Measurements from ENCODE around the gene BCL2L1.

GRCh38 chr20:31695849-31696804 lies 26.5 kb downstream of the BCL2L1 start:
- TF ChIP-seq CTCF (IDR thresholded peaks at IDR 0.05) (no peak), EZH2phosphoT487 (IDR thresholded peaks at IDR 0.05; ENCODE audit: borderline replicate concordance, low read depth) (no peak), ELF1 (IDR thresholded peaks at IDR 0.05) (no peak), SIN3A (IDR thresholded peaks at IDR 0.05; ENCODE audit: borderline replicate concordance, low read depth, low read length) (no peak), JUND (IDR thresholded peaks at IDR 0.05) (peak; percentile 74), MXI1 (IDR thresholded peaks at IDR 0.05; ENCODE audit: low read depth, low read length) (no peak)

Measured in SK-N-SH (cell line).